HG03066 (cell line): Measurements from ENCODE around the gene OSBPL3.
"Not testable (repeated sequence)": the region's sequence is repeated elsewhere in the genome, so short reads cannot be mapped to it uniquely, and the experiment has no call there.

ENCODE experiments used
- ATAC-seq: cut with Tn5 transposase; IDR thresholded peaks from one replicate; pipeline ENCODE4 v1.9.1; 2021; ENCODE audit warnings: low read depth; ENCODE audit not compliant: unreplicated experiment

OSBPL3 gene

DNA sequence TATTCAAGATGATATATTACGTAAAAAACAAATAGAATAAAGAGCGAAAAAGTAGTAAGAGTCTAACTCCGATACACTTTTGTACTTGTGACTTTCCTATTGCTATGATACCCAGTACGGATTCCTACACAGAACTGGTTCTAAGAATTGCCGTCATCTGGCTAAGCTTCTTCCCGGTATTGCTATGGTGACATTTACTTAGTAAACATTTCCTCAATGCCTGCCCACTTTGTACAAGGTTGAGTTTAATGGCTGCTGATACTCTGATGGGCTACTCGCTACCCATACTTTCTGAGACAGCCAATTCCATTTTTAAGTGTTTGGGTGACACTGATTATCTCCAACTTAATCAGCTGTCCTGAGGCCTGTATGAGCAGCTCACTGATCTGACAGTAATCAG is 55.6 kb downstream of the OSBPL3 start:
- ATAC-seq: no peak

DNA sequence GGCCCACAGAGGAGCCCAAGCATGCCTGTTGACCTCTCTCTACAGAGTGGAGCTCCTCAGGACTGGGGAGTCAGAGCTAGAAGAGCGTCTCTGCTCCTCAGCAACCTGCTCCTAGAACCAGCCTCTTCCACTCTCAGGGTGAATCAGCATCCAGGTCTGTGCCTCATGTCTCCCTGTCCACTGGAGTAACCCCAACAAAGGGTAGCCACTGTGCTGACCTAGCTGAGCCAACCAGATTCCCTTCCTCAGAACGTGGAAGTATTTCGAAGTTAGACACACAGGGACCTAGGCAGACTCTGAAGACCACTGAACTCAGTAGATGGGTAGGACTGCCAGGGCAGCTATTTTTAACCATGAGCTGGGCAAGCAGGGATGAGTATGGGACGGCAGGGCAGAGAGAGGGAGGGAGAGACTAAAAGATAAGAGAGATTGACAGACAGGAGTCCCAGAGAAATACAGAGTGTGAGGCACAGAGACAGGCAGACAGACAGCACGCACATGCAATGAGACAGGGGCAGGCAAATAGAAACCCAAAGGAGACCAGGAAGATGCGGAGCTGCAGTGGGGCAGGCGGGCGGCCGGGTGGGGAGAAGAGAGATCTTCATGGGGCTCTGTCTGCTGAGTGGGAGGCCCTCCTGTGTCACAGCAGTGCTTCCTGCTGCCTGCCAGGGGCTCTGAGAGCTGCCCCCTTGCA is 56.7 kb downstream of the OSBPL3 start:
- no peak for ATAC-seq

DNA sequence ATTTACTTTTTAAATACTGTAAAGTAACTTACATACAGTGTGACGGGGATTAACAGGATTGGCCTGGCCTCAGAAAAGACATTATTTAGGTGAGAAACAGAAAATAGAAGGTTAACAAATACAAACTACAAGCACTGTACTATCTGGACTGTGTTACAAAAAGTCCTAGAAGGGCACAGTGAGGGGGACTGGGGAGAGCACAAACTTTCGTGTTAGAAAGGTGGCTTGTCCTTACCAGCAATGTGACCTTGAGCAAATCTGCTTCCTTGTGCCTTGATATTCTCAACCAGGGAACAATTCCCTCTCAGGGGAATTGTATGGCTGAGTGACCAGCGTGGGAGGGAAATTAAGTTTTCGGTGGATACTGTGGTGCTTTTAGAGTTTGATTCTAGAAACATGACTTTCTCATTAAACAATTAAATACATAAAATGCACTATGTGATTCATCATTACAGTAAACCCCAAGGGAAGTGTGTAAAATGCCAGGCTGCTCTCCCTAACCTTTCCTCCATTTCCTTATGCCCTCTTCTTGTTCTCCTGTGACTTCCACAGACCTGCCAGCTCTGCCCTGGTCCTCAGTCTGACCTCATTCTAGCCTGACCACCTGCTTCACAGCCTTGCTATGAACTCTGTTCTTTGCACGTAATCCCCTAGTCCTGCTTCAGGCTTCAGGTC is 57.7 kb downstream of the OSBPL3 start:
- ATAC-seq: no peak

DNA sequence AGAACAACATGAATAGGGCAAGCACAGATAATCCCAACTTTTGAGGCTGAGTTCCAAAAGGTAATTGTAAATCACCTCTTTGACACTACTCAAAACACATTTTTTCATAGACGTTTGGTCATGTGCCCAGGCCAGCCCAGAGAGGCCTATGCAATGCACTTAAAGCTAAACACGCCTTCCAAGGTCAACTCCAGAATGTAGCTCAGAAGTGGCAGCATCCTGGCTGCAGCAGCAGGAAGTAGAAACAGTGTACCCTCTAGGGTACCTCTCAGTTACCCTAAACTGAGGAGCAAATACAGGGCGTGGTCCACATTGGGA is 58.7 kb downstream of the OSBPL3 start:
- no peak for ATAC-seq

DNA sequence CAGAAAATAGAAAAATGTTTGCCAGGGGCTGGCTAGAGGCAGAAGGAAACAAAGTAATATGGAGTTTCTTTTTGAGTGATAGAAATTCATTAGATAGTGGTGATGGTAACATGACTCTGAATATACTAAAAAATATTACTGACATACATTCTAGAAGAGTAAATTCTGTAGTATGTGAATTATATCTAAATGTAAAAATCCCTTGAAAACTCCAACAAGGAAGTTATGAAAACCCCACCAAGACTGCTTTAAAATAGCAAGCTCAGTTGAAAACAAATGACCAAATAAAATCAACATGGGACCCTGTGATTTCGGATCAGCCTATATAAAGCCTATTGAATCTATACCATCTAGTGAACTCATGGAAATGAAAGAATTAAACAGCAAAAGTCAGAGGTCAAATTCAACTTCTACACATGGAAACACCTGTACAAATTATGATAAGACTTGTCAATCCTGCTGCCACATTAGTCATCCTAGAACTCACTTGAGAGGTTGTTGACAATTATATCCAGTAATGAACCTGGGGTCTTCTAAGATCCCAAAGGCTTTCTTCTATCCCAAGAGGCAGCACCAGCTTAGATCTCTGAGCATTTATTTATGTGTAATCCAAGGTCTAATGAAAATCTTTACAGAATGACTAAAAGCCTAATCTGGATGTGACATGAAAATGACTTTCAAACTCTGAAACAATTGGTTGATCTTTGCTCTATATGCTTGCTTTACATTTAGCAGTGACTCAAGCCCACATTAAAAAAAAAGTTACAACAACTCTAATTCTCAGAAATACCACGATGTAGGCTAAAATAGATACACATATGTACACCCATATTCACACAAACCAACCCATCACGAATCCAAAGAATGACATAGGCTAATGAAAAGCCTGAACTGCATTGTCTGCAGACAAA is 59.3 kb downstream of the OSBPL3 start:
- no peak for ATAC-seq

DNA sequence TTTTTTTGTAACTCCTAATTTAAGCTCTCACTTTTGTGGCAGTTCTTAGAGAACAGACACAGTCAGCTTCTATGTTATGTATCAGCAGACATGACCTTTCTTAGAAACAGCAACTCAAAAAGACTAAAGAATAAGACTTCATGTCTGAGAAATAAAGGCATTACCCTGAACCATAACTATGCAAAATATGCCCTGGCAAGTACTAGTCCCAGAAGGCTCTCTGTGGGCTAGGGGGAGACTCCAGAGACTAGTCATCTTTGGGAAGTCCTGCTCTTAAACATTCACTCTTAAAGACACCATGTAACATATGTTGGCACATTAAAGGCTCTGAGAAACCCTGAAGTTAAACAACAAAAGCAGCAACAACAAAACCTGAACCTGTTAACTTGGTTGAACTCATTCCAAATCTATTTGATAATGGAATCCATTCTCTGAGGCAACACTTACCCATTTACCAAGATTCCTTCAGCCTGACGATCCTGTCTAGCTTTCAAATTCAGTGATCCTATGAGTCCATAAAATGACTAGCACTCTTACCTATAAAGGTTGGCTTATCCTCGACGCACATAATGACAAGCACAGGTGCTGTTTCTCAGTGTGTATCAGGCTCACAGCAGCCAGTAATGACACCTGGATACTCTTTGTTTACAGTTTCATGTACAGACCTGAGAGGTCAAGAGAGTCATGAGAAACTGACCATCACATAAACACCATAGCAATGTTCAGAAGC is 62.3 kb downstream of the OSBPL3 start:
- ATAC-seq: peak; percentile 52

DNA sequence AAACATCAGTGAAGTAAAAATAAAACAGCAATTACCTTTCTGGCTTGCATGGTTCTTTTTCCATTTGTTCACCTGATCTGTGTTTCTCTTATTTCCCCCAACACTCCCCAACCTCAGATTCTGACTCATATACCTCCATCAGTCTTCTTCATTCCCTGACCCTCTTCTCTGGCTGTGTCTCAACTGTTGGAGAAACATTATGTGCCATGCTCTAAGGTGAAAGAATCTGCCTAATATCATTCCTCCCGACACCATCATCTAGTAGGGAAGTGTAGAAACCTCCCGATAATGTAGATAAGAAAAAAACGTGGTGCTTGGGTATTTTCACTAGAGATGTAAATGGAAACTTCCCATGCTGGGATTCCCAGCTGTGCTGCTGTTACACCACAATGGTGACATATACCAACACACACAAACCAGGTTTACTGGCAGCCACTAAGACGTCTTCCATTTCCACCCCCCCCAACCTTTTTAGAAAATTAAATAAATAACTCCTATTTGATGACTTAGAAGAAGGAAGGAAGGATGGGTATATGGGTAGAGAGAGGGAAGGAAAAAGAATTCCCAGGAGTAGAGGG is 63.4 kb downstream of the OSBPL3 start:
- ATAC-seq: no peak

DNA sequence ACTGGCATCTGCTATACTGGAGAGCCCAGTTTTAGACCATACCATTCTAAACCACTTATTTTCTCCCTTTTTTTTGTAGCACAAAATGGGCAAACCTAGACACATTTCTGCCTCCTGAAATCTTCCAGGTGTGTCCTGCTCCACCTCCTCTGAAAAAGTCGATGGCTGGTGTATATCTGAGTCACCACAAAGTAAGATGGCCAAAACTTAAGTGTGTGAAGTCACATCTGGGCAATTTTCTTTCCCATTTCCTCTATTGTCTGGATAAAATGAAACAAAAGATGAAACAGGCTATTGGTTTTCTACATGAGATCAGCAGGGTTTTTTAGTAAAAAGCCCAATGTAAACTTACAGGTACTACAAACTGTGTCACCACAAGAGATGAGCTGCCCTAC is 65.5 kb downstream of the OSBPL3 start:
- no peak for ATAC-seq

DNA sequence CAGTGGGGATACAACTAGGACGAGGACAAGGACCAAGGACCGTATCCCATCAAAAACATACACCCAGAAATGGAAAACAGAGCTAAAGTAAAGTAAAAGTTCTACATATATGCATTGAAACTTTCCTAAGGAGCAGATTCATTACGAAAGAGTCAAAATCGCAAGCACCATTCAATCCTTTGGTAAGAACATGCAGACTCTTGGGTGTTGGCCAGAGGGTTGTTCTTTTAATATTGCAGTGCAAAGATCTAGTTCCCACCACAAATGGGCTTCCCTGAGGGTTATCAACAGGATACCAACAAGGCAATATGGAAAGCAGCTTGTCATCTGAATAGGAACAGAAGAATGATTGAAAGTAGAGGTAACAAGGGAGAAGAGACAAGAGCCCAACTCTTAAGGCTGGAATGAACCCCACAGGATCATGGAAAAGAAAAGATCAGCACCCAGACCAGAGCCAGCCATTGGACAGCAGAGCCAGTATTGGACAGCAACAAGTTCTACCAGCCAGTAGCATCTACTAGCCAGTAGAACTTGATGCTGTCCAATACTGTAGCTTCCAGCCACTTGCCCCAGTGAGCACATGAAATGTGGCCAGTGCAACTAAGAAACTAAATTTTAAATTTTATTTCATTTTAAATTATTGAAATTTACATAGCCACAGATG is 66.0 kb downstream of the OSBPL3 start:
- ATAC-seq: no peak

DNA sequence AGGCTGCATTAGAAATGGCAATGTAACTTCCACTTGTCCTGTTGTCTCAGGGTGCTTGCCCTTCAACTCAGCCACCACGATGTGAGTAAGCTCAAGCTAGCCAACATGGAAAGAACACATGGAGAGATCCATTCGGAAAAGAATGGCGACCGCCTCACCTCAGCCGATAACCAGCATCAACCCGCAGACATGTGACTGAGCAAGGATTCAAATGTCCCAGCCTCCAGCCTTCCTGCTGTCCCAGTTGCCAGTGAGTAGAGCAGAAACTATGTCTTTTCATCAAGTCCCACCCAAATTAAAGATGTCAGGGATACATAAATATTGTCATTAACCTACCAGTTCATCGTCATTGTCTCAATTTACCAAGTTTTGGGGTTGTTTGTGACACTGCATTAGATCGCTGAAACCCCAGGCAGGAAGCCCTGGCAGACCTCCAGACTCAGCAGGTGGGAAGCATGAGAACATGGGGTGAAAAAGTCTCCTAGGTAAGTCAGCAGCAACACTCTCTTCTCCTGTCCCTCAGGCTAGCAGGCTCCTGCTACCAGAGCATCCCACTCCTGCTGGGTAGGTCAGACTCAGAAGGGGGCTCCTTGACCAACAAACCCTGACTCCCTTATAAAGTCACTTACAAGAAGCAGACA is 67.0 kb downstream of the OSBPL3 start:
- ATAC-seq: no peak

DNA sequence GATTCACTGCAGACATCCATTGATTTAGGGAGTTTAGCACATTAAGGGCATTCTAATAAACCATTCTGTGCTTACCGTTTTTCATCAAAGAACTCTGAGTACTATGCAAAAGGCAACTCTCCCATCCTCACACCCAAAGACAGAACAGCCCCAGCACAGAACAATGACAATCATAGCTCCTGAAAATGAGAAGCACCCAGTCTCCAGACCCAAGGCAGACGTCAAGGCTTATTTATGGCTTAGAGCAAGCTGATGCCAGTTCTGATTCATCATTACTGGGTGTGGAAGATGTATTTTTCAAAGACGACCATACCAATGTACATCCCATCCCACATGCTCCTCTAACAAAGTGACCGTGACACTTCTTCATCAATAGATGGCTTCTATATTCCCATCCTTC is 67.6 kb downstream of the OSBPL3 start:
- ATAC-seq: no peak

DNA sequence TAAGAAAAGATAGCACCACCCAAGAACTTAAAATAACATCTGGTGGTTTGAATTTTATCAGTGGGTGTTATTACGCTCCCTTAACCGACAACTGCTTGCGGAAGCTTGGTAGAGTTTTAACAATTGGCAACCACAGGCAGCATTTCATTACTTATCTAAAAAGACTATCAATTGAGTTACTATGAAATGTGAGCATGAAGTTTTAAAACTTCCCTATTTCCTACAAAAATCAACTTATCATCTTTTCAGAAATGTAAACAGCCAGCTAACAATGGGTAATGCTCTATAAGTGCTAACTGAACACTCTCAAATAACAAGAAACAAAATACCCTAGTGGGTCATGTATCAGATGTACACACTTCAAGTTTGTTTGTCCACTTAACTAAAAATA is 68.8 kb downstream of the OSBPL3 start:
- no peak for ATAC-seq

DNA sequence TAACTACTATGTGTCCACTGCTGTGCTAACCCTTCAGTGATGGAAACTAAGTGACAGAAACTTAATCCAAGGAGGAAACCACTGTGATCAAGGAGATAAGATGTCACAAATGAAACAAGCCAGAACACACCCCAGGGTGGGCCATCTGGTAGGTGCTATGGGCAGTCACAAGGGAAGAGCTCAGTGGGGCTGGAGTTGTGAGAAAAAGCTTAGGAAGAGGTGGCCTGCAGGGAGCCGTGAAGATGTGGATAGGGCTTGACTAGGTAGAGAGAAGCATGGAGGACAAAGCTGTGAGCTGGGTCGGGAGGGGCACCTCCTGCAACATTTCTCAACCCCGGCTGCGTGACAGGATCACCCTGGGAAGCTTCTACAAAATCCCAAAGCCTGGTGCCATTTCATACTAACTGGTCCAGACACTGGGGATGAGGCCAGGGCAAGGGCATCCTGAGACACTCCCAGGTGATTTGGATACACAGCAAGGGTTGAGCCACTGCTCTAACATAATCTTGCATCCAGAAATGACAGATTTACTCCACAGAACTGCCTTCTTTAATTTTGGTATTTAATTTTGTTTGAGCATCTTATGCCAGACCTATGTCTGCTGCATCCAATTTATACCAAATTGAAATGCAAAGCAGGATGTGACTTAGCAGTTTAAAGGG is 69.3 kb downstream of the OSBPL3 start:
- ATAC-seq: no peak

DNA sequence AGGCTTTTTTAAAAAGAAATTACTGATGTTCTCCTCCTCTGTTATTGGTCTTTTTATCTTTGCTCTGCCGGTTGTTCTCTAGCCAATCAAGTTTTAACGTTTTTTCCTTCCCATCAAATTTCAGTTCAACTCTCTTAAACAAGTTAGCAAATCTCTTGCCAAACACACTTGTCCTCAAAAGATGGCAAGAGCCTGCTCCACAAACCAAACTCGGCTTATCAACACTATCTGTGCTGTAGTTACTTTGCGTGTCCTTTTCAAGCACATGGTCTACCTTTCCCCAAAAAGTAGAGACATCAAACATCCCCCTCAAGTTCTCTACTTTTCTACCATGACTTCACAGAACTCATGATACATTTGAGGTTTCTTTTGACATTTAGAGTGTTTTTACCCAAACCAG is 71.3 kb downstream of the OSBPL3 start:
- ATAC-seq: no peak

DNA sequence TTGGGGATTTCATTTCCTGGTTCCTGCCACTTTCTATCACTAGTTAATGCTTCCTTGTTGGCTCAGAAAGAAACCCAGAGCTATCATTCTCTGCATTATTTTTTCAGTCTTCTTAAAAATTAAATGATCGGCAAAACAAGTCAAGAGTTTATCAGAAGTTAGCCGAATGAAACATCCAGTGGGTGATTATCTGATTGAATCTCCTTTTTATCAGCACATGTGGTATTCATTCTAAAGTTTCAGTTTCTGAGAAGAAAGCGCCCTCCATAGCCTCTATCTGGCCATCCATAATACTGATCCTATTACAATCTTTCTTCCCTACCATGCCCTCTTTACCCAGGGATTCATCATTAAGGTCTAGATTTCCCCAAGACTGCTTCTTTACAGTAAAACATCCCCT is 71.8 kb downstream of the OSBPL3 start:
- ATAC-seq: no peak

DNA sequence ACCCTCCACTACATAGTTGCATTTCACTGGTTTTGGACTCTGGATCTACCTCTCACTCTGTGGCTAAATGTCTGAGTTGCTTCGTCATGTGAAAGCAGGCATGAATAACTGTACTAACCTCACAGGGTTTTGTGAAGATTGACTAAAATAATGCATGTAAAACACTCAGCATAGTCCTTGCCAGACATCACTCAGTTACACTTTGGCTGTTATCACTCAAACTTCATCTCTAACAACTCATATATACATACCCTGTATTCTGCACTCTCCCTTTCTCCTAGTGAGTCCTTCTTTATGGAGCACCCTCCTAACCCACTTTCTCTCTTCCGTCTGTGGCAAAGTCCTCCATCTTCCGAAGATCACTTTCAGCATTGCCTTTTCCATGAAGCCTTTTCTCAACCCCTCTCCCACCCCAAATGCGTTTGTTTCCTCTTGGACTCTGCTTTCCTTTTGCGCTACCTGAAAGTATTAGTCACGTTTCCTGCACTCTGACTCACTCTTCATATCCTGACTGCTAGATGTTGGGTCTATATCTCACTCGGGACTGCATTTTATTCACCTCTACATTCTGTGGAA is 72.6 kb downstream of the OSBPL3 start:
- ATAC-seq: peak; percentile 58

DNA sequence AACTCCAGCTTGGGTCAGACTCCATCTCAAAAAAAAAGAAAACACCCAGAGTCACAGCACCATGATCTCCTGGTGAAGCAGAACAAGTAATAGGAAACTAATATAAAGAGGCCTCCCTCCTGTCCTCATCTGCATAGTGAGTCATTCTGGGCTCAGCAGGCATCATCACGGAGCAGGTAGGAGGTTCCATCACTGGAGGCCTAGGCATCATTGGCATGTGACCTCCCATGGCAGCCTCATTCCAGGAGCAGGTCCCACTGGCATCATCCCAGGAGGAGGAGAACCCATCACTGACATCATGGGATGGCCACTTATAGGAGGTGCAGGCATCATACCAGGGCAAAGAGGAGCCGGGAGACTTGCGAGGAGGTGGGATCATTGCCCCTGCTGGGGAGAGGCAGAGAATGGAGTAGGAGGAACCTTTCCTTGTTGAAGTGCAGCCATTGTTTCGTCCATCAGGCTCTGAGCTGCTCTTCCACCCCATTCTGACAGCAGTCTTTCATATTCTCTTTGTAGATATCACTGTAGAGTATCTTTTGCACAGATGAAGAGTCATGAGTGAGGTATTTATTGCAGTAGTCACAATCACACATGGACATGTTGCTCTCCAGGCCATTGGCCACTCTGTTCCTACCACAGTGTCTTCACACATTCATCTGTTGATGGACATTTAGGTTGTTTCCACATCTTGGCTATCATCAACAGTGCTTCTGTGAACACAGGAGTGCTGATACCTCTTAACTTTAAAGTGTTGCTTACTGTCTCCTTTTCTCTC is 73.8 kb downstream of the OSBPL3 start:
- no peak for ATAC-seq

DNA sequence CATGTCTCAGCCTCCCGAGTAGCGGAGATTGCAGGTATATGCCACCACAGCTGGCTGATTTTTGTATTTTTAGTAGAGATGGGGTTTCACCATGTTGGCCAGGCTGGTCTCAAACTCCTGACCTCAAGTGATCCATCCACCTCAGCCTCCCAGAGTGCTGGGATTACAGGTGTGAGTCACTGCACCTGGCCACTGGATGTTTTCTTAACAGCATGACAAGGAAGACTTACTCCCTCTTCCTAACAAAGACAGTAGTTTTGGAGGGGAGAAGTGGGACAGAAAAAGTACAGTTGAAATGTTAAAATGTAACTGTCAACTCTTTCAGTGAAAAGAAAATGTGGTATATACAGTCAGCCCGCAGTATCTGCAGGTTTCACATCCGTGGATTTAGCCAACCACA is 76.0 kb downstream of the OSBPL3 start:
- not testable (repeated sequence) for ATAC-seq
